K562 (cell line): Measurements from ENCODE around the gene MIDN. TPM values are rescaled to one million over a fixed set of nuclear protein-coding genes. Genes with fewer than 3 reads are reported as not detected.

Experiments
- ATAC-seq: fragments of 200-7000 bp; cut with Tn5 transposase; 3 replicates; pipeline ENCODE4 v1.9.1; 2020; ENCODE audit warnings: moderate library complexity
- BruUV-seq: library from RNA; stranded (reverse); fragments of 400-500 nt; replicated peaks from 2 replicates; lab custom pipeline; 2021; lab: Mats Ljungman, UMichigan
- CTCF ChIA-PET: fragments of 300-600 bp; formaldehyde crosslinking; extraction: SDS; loops from one replicate; lab custom pipeline; 2021; ENCODE audit warnings: low intra/inter-chr PET ratio; lab: Yijun Ruan, JAX
- POLR2A ChIA-PET: fragments of 300-600, 350-650 bp; sonication (Branson Sonifier 250); formaldehyde crosslinking; extraction: SDS; loops from one replicate; lab custom pipeline; 2021; ENCODE audit warnings: antibody characterized with exemption, inconsistent platforms; lab: Yijun Ruan, JAX
- DNase-seq, 4 experiments: peaks; one replicate each; pipeline versions ENCODE4 v3.0.0 to v3.0.0-alpha.2; 2011 to 2018; ENCODE audit warnings: low spot score in 3 of 4, mixed read lengths in 3 of 4; ENCODE audit errors: extremely low read depth in 1 of 4
- FAIRE-seq: peaks from 2 replicates; lab custom pipeline; 2011; peaks lifted over from hg19 to GRCh38; lab: Jason Lieb, UNC
- H2AFZ ChIP-seq: 2 replicates; pipeline ENCODE4 v1.6.0; 2011; ENCODE audit warnings: low read depth, low read length, control low read depth, inconsistent platforms
- H3K27ac ChIP-seq: fragments of 200-600 bp; 3 replicates; pipeline ENCODE4 v1.8.0; 2011; ENCODE audit warnings: low read depth, mild to moderate bottlenecking, control low read depth, inconsistent platforms, low read length, moderate library complexity, mixed read lengths; ENCODE audit errors: extremely low read depth
- H3K27me3 ChIP-seq, 2 experiments: fragments of 300-600 bp in 1 of 2; 2 replicates in 1 of 2; 3 replicates in 1 of 2; pipeline versions ENCODE4 v1.6.0 to v1.8.0; 2011; ENCODE audit warnings: inconsistent platforms in 2 of 2, low read length in 2 of 2, mild to moderate bottlenecking in 1 of 2, mixed read lengths in 1 of 2, moderate library complexity in 1 of 2; ENCODE audit not compliant: control insufficient read depth in 2 of 2, insufficient read depth in 2 of 2
- H3K36me3 ChIP-seq: fragments of 300-600 bp; 3 replicates; pipeline ENCODE4 v1.8.0; 2011; ENCODE audit warnings: mild to moderate bottlenecking, low read length, inconsistent platforms; ENCODE audit not compliant: control insufficient read depth, insufficient read depth
- H3K4me1 ChIP-seq, 2 experiments: fragments of 200-600 bp in 1 of 2; replicated peaks in 1 of 2; 2 replicates in 1 of 2; 3 replicates in 1 of 2; pipeline versions ENCODE4 v1.5.1 to v1.8.0; 2011; ENCODE audit warnings: inconsistent platforms in 2 of 2, low read length in 2 of 2, mild to moderate bottlenecking in 1 of 2, mixed read lengths in 1 of 2, moderate library complexity in 1 of 2; ENCODE audit not compliant: control insufficient read depth in 2 of 2, insufficient read depth in 2 of 2
- H3K4me2 ChIP-seq: 2 replicates; pipeline ENCODE4 v1.6.1; 2011; ENCODE audit warnings: low read length, control low read depth, inconsistent platforms, mixed read lengths; ENCODE audit not compliant: insufficient read depth
- H3K4me3 ChIP-seq: fragments of 200-600 bp; sonication (generic), shearing (Covaris generic); 2 replicates; pipeline ENCODE4 v1.5.1; 2016; ENCODE audit warnings: control low read depth, inconsistent platforms
- H3K79me2 ChIP-seq: fragments of 200-600 bp; 3 replicates; pipeline ENCODE4 v1.8.0; 2011; ENCODE audit warnings: low read length, inconsistent platforms; ENCODE audit not compliant: control insufficient read depth, insufficient read depth
- H3K9ac ChIP-seq, 2 experiments: 2 replicates each; pipeline versions ENCODE4 v1.6.0 to v1.6.1; 2011; ENCODE audit warnings: low read depth in 2 of 2, low read length in 2 of 2, control low read depth in 1 of 2, inconsistent platforms in 1 of 2, mild to moderate bottlenecking in 1 of 2, mixed read lengths in 1 of 2; ENCODE audit not compliant: insufficient read depth in 1 of 2
- H3K9me1 ChIP-seq: one replicate; pipeline ENCODE4 v1.6.0; 2011; ENCODE audit warnings: inconsistent platforms, mild to moderate bottlenecking, low read length, moderate library complexity; ENCODE audit not compliant: control insufficient read depth, insufficient read depth
- H3K9me3 ChIP-seq: replicated peaks from 2 replicates; pipeline ENCODE4 v1.5.1; 2011; ENCODE audit warnings: low read depth, low read length, inconsistent platforms; ENCODE audit not compliant: control insufficient read depth, insufficient read depth
- H4K20me1 ChIP-seq: replicated peaks from 2 replicates; pipeline ENCODE4 v1.6.1; 2011; ENCODE audit warnings: low read length, inconsistent platforms, mixed read lengths; ENCODE audit not compliant: control insufficient read depth, insufficient read depth
- BCOR ChIP-seq: fragments of 450-650 bp; IDR thresholded peaks from 2 replicates; pipeline ENCODE4 v1.6.1; 2016
- NFIC ChIP-seq: fragments of 450-650 bp; IDR thresholded peaks from 2 replicates; pipeline ENCODE4 v1.6.1; 2017; ENCODE audit warnings: mild to moderate bottlenecking, inconsistent platforms
- RBM22 ChIP-seq: fragments of 200-400 bp; formaldehyde crosslinking; IDR thresholded peaks from 2 replicates; pipeline ENCODE4 v1.6.1; 2018; ENCODE audit warnings: low read length, low read depth; ENCODE audit not compliant: poor library complexity, severe bottlenecking
- RBM34 ChIP-seq: fragments of 200-400 bp; formaldehyde crosslinking; IDR thresholded peaks from 2 replicates; pipeline ENCODE4 v1.6.1; 2018; ENCODE audit warnings: low read length, borderline replicate concordance; ENCODE audit not compliant: insufficient read depth
- SMAD4 ChIP-seq: fragments of 250-450 bp; sonication (Bioruptor Pico); conservative IDR thresholded peaks from 2 replicates; pipeline ENCODE4 v1.8.0; 2021; ENCODE audit warnings: inconsistent platforms, mild to moderate bottlenecking, moderate library complexity
- ZBTB33 ChIP-seq: sonication (generic); formaldehyde crosslinking; IDR thresholded peaks from 2 replicates; pipeline ENCODE4 v1.8.1; 2023; ENCODE audit warnings: mild to moderate bottlenecking, missing genetic modification reagents
- ZFP36 ChIP-seq: fragments of 150-350 bp; IDR thresholded peaks from 2 replicates; pipeline ENCODE4 v1.6.1; 2018; ENCODE audit warnings: low read length, low read depth; ENCODE audit not compliant: partially characterized antibody
- ZKSCAN8 ChIP-seq: fragments of 200-800 bp; sonication (Bioruptor generic); IDR thresholded peaks from 2 replicates; pipeline ENCODE4 v1.6.1; 2016; ENCODE audit warnings: missing genetic modification characterization, missing compliant biosample characterization
- WGBS: fragments of 100-300 bp; shearing (Covaris generic); methylation state at CpG from one replicate; pipeline ENCODE4 v1.1.6; 2016; ENCODE audit warnings: low coverage, mixed read lengths; ENCODE audit not compliant: insufficient coverage; ENCODE audit errors: missing lambda C conversion rate; 5-methylcytosine and 5-hydroxymethylcytosine counted together
- in situ Hi-C: fragments of 300-500 bp; cut with MboI; formaldehyde crosslinking; loops from 4 replicates; pipeline ENCODE4 v1.15.0; 2018; ENCODE audit warnings: inconsistent platforms, mixed read lengths
- intact Hi-C: fragments of 100-400 bp; cut with micrococcal nuclease; formaldehyde crosslinking; loops from 2 replicates; pipeline ENCODE4 v1.14.2; 2022
- polyA plus RNA-seq, 8 experiments: library from polyadenylated mRNA; depleted of rRNA in 4 of 8; stranded (reverse) in 5 of 8; unstranded in 3 of 8; fragments of >200 nt; fragmentation: Nextera tagmentation in 2 of 8; fragmentation: Illumina TruSeq in 1 of 8; extraction: Ambion mirVana in 2 of 8; extraction: Trizol in 1 of 8; gene quantifications; 2 replicates each; pipeline versions ENCODE4 v1.2.1 to v1.2.3, GENCODE V29; 2011 to 2014; ENCODE audit warnings: inconsistent platforms in 1 of 8, missing spikeins in 1 of 8
- total RNA-seq, 7 experiments: library from RNA; depleted of rRNA in 6 of 7; stranded (reverse); fragments of >200 nt in 6 of 7; fragmentation: Illumina TruSeq in 2 of 7; extraction: Trizol in 2 of 7; gene quantifications; 2 replicates each; pipeline versions ENCODE4 v1.2.1 to v1.2.3, GENCODE V29; 2011 to 2021; ENCODE audit warnings: low replicate concordance in 1 of 7

Gene MIDN
- total and polyA plus RNA-seq, 9 of the 15 experiments (the other 6 are each of a cell fraction or from before 2014, with no cell fraction given) = 0.17 to 120 (median 10.1) TPM

- no peaks in the 10 kb centered on the region for H4K20me1 ChIP-seq
- POLR2A ChIA-PET = interaction anchor here (0.7 to 1.5 kb wide), 2 partner anchors 15 to 36 kb away, joined by 3 to 7 read pairs; partner anchors contain the start of gene CIRBP
- H3K4me3 ChIP-seq = no peak overlapping the region
- peak overlapping the region; percentile 2; the same call in 1 of the 3 replicates for H3K27ac ChIP-seq
- BruUV-seq = no TSS peak
- no peaks in the 10 kb centered on the region; the same call in 1 of the 2 replicates for H3K9me3 ChIP-seq
- H3K9me1 ChIP-seq = no peaks in the 10 kb centered on the region
- DNase-seq = no peak
- no peaks in the 10 kb centered on the region for H3K27me3 ChIP-seq
- in situ Hi-C loops (loop anchor here (25.0 kb wide), 1 partner anchor 470 kb away; the partner anchor contains the start of gene MISP), intact Hi-C loops (no loop called here)
- H3K9ac ChIP-seq = peak overlapping the region in 1 of 2 experiments; percentile 86; a peak in 2 of 4 replicates
- TF ChIP-seq RBM34 (no peak), SMAD4 (CRISPR knock-in tag) (no peak), NFIC (peak; percentile 76), ZBTB33 (0 out of 2 replicates have a peak, but pooled peaks have one; percentile 23), BCOR (peak; percentile 25; the same call in 1 of the 2 replicates), ZFP36 (peak; percentile 29), ZKSCAN8 (CRISPR knock-in tag) (no peak), RBM22 (no peak)
- CTCF ChIA-PET = no interaction called here
- ATAC-seq = no peak
- H2AFZ ChIP-seq = no peak overlapping the region
- peaks cover 7% of the 10 kb centered on the region; the same call in 1 of the 3 replicates for H3K79me2 ChIP-seq
- peaks cover 46% of the 10 kb centered on the region; the same call in 1 of the 3 replicates for H3K36me3 ChIP-seq
- WGBS = 52% methylated on average over 15 of the region's 15 CpGs
- FAIRE-seq = no peak
- H3K4me2 ChIP-seq = no peak overlapping the region
- H3K4me1 ChIP-seq = peaks cover 3 to 77% of the 10 kb centered on the region in 2 experiments; a peak in 4 of 5 replicates
Measured at GRCh38 chr19:1232652-1233072, 15.7 kb upstream of the MIDN start.
